Measurements from ENCODE around the gene GPR160. TPM values are rescaled to one million over a fixed set of nuclear protein-coding genes. Genes with fewer than 3 reads are reported as not detected.
"Not testable (repeated sequence)": the region's sequence is repeated elsewhere in the genome, so short reads cannot be mapped to it uniquely, and the experiment has no call there.

Gene GPR160
- total RNA-seq, 2 experiments from 2014 or later = 13.8 TPM

DNA sequence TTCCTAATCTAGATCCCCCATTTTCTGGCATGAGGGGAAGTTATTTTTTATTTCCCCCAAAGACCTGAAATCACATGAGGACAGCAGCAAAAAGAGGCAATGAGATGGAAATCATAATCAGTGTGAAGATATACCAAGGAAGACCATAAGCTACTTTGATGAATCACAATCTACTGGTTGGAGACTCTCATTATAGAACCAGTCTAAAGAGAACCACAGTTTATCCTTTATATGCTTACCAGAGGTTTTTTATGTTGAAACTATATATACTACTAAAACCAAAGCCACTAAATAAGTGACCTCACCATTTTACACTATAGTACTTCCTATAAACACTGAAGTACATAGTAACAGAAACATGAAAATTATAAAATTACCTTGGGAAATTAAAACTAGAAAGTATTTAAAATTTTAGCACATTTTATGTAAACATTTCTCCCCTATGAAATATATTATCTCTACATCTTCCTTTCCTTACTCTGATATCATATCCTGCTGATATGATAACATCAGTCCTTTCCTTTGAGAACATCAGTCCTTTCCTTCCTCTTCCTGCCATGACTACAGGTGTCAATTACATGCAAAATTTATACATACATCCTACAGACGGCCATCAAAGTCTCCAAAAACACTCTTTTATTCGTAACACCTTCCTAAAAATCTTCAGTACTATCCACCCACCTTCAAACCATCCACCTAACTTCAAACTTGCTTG is 71.9 kb downstream of the GPR160 start:
- DNase-seq = no peak
- H3K4me3 Mint-ChIP-seq = no peak overlapping the region
- H3K4me1 Mint-ChIP-seq = peaks cover 19% of the 10 kb centered on the region
- peak overlapping the region; percentile 41 for H3K27ac Mint-ChIP-seq
- ChIA-PET POLR2A (interaction anchor here (0.9 to 1.0 kb wide), 2 partner anchors 9 to 14 kb away, joined by 3 read pairs; no protein-coding TSS in a partner anchor), CTCF (no interaction called here)
- H3K27me3 Mint-ChIP-seq = no peaks in the 10 kb centered on the region
- H3K36me3 Mint-ChIP-seq (ENCODE audit: low read depth) = peaks cover 48% of the 10 kb centered on the region
- H3K9me3 Mint-ChIP-seq = no peaks in the 10 kb centered on the region

DNA sequence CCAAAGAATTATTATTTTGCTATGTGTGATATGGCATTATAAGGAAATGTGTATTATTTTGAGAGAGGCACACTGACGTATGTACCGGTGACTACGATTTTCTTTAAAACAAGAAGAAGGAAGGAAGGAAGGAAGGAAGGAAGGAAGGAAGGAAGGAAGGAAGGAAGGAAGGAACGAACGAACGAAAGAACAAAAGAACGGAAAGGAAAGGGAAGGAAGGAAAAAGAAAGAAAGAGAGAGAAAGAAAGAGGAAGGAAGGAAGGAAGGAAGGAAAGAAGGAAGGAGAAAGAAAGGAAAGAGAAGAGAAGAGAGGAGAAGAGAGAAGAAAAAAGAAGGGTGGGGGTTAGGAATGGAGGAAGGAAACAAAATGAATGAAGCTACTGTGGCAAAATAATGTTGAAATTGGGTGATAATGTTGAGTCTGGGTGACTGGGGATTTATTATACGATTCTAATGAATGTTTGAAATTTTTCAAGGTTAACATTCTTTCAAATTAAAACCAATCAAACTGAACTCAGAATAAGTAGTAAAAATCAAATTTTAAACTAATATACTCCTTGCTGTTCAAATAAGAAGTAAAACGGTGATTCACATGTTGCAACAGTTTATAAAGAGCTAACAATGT is 73.5 kb downstream of the GPR160 start:
- H3K9me3 Mint-ChIP-seq = no peaks in the 10 kb centered on the region
- H3K36me3 Mint-ChIP-seq (ENCODE audit: low read depth) = peaks cover 52% of the 10 kb centered on the region
- ChIA-PET CTCF (no interaction called here), POLR2A (interaction anchor here (1.0 kb wide), 1 partner anchor 10 kb away, joined by 3 read pairs; no protein-coding TSS in a partner anchor)
- H3K27ac Mint-ChIP-seq = no peak overlapping the region
- H3K27me3 Mint-ChIP-seq = no peaks in the 10 kb centered on the region
- DNase-seq = no peak
- H3K4me3 Mint-ChIP-seq = no peak overlapping the region
- peaks cover 19% of the 10 kb centered on the region for H3K4me1 Mint-ChIP-seq

DNA sequence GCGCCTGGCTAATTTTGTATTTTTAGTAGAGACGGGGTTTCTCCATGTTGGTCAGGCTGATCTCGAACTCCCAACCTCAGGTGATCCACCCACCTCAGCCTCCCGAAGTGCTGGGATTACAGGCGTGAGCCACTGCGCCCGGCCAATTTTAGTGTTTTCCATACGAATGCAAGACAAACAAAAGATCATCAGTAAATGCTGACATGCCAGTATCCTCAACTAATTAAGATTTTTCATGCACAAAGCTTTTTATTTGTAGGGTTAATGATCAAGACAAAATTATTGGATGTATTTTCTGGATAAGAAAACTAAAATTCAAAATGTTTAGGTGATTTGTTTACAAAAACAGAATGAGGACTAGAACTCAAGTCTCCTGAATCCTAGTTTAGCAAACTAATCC is 76.4 kb downstream of the GPR160 start:
- H3K4me1 Mint-ChIP-seq = peaks cover 15% of the 10 kb centered on the region
- H3K27ac Mint-ChIP-seq, POLR2A ChIA-PET, H3K9me3 Mint-ChIP-seq, DNase-seq, H3K27me3 Mint-ChIP-seq, H3K4me3 Mint-ChIP-seq, CTCF ChIA-PET: not testable (repeated sequence)
- peaks cover 53% of the 10 kb centered on the region for H3K36me3 Mint-ChIP-seq (ENCODE audit: low read depth)

DNA sequence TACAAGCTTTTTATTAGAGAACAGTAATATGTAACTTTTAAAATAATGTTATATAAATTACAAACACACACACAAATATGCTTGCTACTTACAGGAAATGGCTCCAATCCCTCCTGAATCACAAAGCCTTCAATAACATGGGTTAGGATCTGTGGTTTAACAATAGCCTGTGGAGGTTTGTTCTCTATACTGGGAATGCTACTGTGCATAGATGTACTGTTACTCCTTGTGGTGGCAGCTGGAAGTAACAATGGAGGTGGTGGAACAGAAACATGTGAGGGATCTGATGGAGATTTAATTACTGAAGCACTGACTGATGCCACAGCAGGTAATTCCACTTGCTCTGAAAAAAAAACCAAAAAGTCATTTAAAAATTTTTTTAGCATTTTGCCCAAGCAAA is 79.3 kb downstream of the GPR160 start:
- POLR2A ChIA-PET = no interaction called here
- H3K4me1 Mint-ChIP-seq = peaks cover 2% of the 10 kb centered on the region

DNA sequence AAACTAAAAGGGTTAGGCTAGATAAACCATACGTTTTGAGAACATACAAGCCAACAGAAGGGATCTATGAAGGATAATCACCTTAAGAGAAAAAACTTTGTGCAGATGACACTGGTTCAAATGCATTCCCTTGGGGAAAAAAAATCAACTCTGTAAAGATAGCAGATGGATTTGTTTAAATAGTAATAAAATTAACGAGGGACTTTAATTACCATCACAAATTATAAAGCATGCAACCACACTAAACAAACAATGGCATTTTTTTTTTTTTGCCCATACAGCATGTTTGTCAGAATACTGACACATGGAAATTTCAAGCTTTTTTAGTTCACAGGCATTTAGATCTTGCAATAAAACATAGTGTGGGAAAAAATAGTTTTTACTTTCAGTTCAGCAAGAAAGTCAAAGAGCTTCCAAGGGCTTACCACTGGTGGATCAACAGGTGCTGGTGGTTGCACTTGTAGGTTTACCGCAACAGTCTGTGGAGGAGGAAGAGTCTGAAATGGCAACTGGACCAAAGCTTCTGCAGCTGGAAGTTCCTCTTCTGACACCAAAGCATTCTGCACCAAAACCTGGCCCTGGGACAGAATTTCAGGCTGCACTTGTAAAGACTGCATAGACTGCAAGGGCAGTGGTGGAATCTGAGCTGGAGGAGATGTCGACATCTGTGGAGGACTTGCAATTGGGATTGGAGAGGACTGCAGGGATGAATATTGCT is 90.6 kb downstream of the GPR160 start:
- Mint-ChIP-seq H3K4me1 (peaks cover 19% of the 10 kb centered on the region), H3K4me3 (no peak overlapping the region), H3K27ac (peak overlapping the region; percentile 61), H3K9me3 (peaks cover 3% of the 10 kb centered on the region), H3K27me3 (no peaks in the 10 kb centered on the region), H3K36me3 (ENCODE audit: low read depth) (peaks cover 47% of the 10 kb centered on the region)
- ChIA-PET CTCF (interaction anchor here (1.3 kb wide), 1 partner anchor 28 kb away, joined by 3 read pairs; no protein-coding TSS in a partner anchor), POLR2A (interaction anchor here (0.9 to 2.7 kb wide), 7 partner anchors 17 to 229 kb away, joined by 3 to 9 read pairs (median 3); partner anchors contain the start of genes PHC3 and SKIL)
- DNase-seq = peak; percentile 38

More for the DNA sequence above, 79.3 kb downstream of the GPR160 start:
- DNase-seq = no peak
- Mint-ChIP-seq H3K4me3 (no peak overlapping the region), H3K27me3 (no peaks in the 10 kb centered on the region), H3K9me3 (no peaks in the 10 kb centered on the region), H3K36me3 (ENCODE audit: low read depth) (peaks cover 51% of the 10 kb centered on the region), H3K27ac (peak overlapping the region; percentile 25)
- CTCF ChIA-PET = no interaction called here

DNA sequence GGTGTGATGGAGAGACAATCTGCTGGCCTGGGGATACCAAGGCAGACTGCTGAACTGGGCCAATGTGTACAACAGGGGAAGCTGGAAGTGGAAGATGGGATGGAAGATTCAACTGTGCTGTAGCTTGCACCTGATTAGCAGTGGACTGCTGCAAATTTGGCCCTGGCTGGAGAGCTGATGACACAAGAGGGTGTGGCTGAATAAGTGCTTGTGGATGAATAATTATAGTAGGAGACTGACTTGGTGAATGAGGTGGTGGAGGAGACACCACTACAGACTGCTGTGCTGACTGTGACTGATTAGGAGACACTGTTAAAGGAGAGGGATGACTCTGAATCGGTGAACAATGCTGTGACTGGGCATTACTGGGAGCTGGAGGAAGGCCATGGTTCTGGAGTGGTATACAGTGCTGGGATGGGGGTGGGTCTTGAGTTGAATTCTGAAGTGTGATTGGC is 91.2 kb downstream of the GPR160 start:
- Mint-ChIP-seq H3K36me3 (ENCODE audit: low read depth) (peaks cover 52% of the 10 kb centered on the region), H3K9me3 (peaks cover 5% of the 10 kb centered on the region), H3K4me3 (no peak overlapping the region), H3K27me3 (no peaks in the 10 kb centered on the region), H3K4me1 (peaks cover 23% of the 10 kb centered on the region), H3K27ac (peak overlapping the region; percentile 61)
- CTCF ChIA-PET = interaction anchor here (1.3 kb wide), 1 partner anchor 28 kb away, joined by 3 read pairs; no protein-coding TSS in a partner anchor
- DNase-seq = no peak
- POLR2A ChIA-PET = interaction anchor here (0.6 to 2.7 kb wide), 8 partner anchors 17 to 229 kb away, joined by 3 to 9 read pairs (median 3); partner anchors contain the start of genes PHC3 and SKIL

DNA sequence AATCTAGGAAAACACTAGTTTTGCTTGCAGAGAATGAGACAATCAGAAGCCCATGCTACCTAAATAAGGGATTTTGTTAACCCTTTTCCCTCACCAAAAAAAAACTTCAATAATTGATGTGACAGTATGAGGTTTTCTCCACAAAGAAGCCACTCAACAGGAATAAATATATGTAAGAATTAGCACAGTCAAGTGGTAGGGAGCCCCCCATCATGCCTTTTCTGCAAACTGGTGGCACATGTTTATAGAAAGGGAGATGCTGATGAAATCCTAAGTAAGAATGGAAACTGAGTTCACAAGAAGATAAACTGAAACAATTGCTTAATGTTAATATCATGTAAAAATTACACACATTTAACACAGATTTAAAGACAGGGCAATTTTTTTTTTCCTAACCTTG is 92.7 kb downstream of the GPR160 start:
- Mint-ChIP-seq H3K27me3 (no peaks in the 10 kb centered on the region), H3K4me1 (peaks cover 23% of the 10 kb centered on the region), H3K27ac (no peak overlapping the region), H3K9me3 (peaks cover 10% of the 10 kb centered on the region), H3K4me3 (no peak overlapping the region), H3K36me3 (ENCODE audit: low read depth) (peaks cover 62% of the 10 kb centered on the region)
- ChIA-PET POLR2A (no interaction called here), CTCF (no interaction called here)
- DNase-seq = no peak

DNA sequence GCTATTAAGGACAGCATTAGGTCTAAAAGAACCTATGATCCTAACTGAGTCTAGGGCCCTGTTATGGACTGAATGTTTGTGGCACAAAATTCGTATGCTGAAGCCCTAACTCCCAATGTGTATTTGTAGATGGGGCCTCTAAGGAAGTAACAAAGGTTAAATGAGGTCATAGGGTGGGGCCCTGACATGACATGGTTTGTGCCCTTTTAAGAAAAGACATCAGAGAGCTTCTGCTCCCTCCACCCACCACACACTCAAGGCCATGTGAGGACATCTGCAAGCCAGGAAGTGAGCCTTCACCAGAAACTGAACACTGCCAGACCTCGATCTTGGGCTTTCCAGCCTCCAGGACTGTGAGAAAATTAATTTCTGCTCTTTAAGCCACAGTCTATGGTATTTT is 94.5 kb downstream of the GPR160 start:
- no peak for DNase-seq
- peaks cover 10% of the 10 kb centered on the region for H3K9me3 Mint-ChIP-seq
- ChIA-PET POLR2A (interaction anchor here (0.6 kb wide), 1 partner anchor 269 kb away, joined by 3 read pairs; no protein-coding TSS in a partner anchor), CTCF (interaction anchor here (0.6 kb wide), 1 partner anchor 14 kb away, joined by 5 read pairs; no protein-coding TSS in a partner anchor)
- no peak overlapping the region for H3K27ac Mint-ChIP-seq
- H3K36me3 Mint-ChIP-seq (ENCODE audit: low read depth) = peaks cover 71% of the 10 kb centered on the region
- H3K4me3 Mint-ChIP-seq = no peak overlapping the region
- no peaks in the 10 kb centered on the region for H3K27me3 Mint-ChIP-seq
- H3K4me1 Mint-ChIP-seq = peaks cover 23% of the 10 kb centered on the region

Other genes with a start within 250 kb of the GPR160 start
- gene LRRIQ4, start 225.1 kb upstream of the GPR160 start, total RNA-seq = not detected
- 1 to 10 TPM; 5.6 to 6.0 TPM for gene LRRC34, start 225.1 kb upstream of the GPR160 start, total RNA-seq
- gene LRRC31, start 168.1 kb upstream of the GPR160 start, total RNA-seq = not detected
- gene SAMD7, start 126.4 kb upstream of the GPR160 start, total RNA-seq = not detected
- 10 to 100 TPM; 53.7 to 57.9 TPM for gene SEC62, start 71.2 kb upstream of the GPR160 start, total RNA-seq
- gene PHC3, start 143.7 kb downstream of the GPR160 start, total RNA-seq = 10 to 100 TPM; 74.5 TPM
- 10 to 100 TPM; 18.6 to 25.7 TPM for gene PRKCI, start 184.4 kb downstream of the GPR160 start, total RNA-seq

All from activated CD4-positive, alpha-beta memory T cell treated with anti-CD3 and anti-CD28 coated beads, Interleukin-2, amount 10 ng/mL, durations not matched to agents 7 days and 5 days (primary cell).